ENCODE measurements around the gene SLC25A47.

DNA sequence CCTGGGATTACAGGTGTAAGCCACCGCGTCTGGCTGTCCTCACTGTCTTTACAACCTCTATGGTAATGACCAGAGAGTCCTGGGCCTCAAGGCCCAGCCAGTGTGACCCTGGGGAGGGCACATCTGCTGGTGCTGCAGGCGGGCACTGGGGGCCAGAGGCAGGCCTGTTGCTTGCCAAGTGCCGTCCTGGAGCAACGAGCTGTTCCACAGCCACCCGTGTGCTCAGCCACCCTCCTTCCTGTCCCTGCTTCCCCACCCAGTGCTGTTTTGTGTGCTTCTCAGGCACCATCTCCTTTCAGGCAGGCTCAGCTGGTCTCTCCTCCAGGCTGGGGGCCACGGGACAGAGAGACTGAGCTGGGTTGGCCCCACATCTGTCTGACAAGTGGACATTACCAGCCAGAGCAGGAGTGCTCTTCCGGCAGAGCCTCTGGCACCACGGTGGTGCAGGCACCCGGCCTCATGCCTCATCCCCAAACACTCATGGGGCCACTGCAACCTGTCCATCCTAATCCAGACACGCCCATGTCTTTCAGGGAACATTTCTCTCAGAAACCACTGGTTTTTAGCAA is 9.0 kb downstream of the SLC25A47 start:
- TF ChIP-seq, protein P1, sequence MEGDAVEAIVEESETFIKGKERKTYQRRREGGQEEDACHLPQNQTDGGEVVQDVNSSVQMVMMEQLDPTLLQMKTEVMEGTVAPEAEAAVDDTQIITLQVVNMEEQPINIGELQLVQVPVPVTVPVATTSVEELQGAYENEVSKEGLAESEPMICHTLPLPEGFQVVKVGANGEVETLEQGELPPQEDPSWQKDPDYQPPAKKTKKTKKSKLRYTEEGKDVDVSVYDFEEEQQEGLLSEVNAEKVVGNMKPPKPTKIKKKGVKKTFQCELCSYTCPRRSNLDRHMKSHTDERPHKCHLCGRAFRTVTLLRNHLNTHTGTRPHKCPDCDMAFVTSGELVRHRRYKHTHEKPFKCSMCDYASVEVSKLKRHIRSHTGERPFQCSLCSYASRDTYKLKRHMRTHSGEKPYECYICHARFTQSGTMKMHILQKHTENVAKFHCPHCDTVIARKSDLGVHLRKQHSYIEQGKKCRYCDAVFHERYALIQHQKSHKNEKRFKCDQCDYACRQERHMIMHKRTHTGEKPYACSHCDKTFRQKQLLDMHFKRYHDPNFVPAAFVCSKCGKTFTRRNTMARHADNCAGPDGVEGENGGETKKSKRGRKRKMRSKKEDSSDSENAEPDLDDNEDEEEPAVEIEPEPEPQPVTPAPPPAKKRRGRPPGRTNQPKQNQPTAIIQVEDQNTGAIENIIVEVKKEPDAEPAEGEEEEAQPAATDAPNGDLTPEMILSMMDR (IDR thresholded peaks at IDR 0.05): no peak
- TF ChIP-seq POLR2A (IDR thresholded peaks at IDR 0.05): no peak
